ENCODE measurements around the gene MOSPD3.

- TF ChIP-seq POLR2A (IDR thresholded peaks at IDR 0.05) (no peak), CTCF (IDR thresholded peaks at IDR 0.05) (no peak), EP300 (IDR thresholded peaks at IDR 0.05) (no peak), POLR2AphosphoS5 (IDR thresholded peaks at IDR 0.05) (no peak)
Observed at GRCh38 chr7:100641860-100642533, 29.7 kb downstream of the MOSPD3 start.

Data from stomach (tissue), 4 donors.